DMS114 treated with DMSO at 0.1 percent for 48 hours (cell line): ENCODE results near the gene SHISA7.

Source experiments
- DNase-seq: peaks from one replicate; lab custom pipeline; 2025; ENCODE audit not compliant: unreplicated experiment; lab: John Stamatoyannopoulos, UW

The SHISA7 gene

GRCh38 chr19:55464039-55464661, 21.1 kb upstream of the SHISA7 start:
- DNase-seq = no peak

GRCh38 chr19:55463583-55464031, 20.5 kb upstream of the SHISA7 start:
- no peak for DNase-seq

- DNase-seq = no peak
Measured at GRCh38 chr19:55462722-55463121, 19.6 kb upstream of the SHISA7 start.

- no peak for DNase-seq
Measured at GRCh38 chr19:55461974-55462626, 19.0 kb upstream of the SHISA7 start.

- DNase-seq = peak; percentile 99
Measured at GRCh38 chr19:55461259-55461973, 18.3 kb upstream of the SHISA7 start, which contains the start of gene ISOC2. TSS of gene ISOC2 (minus strand) at chr19:55461642. CDS start at chr19:55456486, 5,156 bp downstream.

- DNase-seq = peak; percentile 60
Measured at GRCh38 chr19:55460670-55461258, 17.7 kb upstream of the SHISA7 start.

GRCh38 chr19:55459950-55460657, 17.0 kb upstream of the SHISA7 start:
- DNase-seq = no peak

- DNase-seq = no peak
Measured at GRCh38 chr19:55459551-55459949, 16.4 kb upstream of the SHISA7 start.

GRCh38 chr19:55457683-55458457, 14.8 kb upstream of the SHISA7 start:
- DNase-seq = no peak

- DNase-seq = no peak
Measured at GRCh38 chr19:55456347-55456746, 13.2 kb upstream of the SHISA7 start.

GRCh38 chr19:55455576-55456235, 12.6 kb upstream of the SHISA7 start:
- DNase-seq = no peak

- DNase-seq = no peak
Measured at GRCh38 chr19:55454787-55455243, 11.7 kb upstream of the SHISA7 start.

- no peak for DNase-seq
Measured at GRCh38 chr19:55453511-55454260, 10.6 kb upstream of the SHISA7 start.

GRCh38 chr19:55452749-55453346, 9.7 kb upstream of the SHISA7 start:
- DNase-seq = peak; percentile 64

GRCh38 chr19:55451965-55452748, 9.1 kb upstream of the SHISA7 start:
- no peak for DNase-seq

- DNase-seq = no peak
Measured at GRCh38 chr19:55451163-55451964, 8.3 kb upstream of the SHISA7 start.

- DNase-seq = no peak
Measured at GRCh38 chr19:55449469-55449868, 6.4 kb upstream of the SHISA7 start.
